Stimulated activated CD8-positive, alpha-beta memory T cell treated with anti-CD3 and anti-CD28 coated beads, Interleukin-4, amount 100 ng/mL, for 48 hours (primary cell): ENCODE results near the gene TTC19.
"Not testable (repeated sequence)": the region's sequence is repeated elsewhere in the genome, so short reads cannot be mapped to it uniquely, and the experiment has no call there.

Source experiments
- DNase-seq: peaks from one replicate; pipeline ENCODE4 v3.0.0-alpha.2; 2020

The TTC19 gene

DNA sequence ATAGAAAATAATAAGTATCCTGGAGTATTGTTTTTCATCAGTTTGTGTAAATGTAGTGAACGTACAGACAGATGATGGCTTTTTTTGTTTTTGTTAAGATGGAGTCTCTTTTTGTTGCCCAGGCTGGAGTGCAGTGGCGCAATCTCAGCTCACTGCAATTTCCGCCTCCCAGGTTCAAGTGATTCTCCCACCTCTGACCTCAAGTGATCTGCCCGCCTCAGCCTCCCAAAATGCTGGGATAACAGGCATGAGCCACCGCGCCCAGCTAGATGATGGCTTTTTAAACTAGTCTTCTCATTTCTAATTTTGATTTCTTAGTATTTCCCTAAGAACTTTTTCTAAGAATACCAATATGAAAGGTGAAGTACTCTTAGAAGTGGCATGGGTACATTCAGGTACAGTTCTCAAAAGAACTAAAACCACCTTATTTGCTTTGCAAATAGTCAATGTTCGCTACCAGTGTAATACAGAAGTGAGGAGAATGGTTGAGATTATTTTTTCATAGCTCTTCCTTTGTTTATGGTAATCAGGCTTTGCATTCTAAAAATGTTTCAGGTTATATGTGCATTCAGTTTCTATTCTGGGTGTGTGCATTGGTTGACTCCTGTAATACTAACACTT, 34.2 kb downstream of the TTC19 start:
- DNase-seq: no peak

DNA sequence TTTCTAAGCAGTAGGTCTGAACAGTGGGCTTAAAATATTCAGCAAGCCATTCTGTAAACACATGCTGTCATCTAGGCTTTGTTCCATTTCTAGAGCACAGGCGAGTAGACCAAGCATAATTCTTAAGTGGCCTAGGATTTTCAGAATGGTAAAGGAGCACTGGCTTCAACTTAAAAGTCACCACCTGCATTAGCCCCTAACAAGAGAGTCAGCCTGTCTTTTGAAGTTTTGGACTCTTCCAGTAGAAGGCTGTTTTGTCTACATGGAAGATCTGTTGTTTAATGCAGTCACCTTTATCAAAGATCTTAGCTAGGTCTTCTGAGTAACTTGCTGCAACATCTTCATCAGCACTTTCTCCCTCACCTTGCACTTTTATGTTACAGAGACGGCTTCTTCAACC, 36.6 kb downstream of the TTC19 start:
- no peak for DNase-seq

DNA sequence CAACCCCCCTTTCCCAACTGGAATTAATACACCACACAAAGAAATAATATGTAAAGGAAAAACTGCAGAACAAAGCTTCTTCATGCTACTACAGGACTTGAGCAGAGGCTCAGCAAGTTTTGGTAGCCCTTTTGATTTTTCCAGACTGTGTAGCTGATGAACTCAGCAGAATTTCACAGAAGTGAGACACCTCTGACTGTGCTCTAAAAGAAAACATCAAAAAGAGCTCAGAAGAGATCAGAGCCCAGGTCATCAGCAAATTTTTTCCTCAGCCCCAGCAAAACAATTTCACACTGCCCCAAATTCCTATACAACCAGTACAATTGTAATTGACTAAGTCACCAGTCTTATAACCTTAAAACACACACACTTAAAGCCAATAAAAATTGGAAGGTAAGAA, 38.0 kb downstream of the TTC19 start:
- no peak for DNase-seq

DNA sequence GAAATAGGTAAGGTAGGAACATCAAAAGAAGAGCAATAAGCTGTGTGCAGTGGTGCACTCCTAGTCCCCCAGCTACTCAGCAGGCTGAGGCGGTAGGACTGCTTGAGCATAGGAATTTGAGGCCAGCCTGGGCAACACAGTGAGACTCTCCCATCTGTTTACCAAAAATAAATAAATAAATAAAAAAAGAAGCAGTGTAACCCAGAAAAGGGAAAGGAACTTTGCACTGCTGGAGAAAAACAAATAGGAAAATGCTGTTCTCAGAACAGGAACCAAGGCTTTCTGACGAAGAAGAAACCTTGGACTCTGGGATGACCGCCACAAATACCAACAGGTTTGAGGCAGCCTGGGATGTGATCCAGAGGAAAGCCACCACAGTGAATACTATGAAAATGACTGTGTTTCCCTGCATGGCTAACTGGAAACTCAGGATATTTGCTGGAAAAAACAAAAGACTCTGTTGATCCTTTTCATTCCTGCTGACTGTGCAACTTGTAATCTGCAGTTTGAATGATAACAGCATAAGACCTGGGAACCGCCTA, 41.2 kb downstream of the TTC19 start:
- DNase-seq: no peak

DNA sequence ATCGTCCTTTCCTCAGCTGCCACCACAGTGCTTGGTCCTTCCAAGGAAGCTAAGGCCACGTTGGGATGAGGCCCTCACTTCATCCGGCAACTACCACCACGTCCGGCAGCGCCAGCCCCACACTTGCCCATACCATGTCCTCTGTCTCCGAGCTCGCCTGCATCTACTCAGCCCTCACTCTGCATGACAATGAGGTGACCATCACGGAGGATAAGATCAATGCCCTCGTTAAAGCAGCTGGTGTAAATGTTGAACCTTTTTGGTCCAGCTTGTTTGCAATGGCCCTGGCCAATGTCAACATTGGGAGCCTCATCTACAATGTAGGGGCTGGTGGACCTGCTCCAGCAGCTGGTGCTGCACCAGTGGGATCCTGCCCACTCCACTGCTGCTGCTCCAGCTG, 44.9 kb downstream of the TTC19 start:
- no peak for DNase-seq

DNA sequence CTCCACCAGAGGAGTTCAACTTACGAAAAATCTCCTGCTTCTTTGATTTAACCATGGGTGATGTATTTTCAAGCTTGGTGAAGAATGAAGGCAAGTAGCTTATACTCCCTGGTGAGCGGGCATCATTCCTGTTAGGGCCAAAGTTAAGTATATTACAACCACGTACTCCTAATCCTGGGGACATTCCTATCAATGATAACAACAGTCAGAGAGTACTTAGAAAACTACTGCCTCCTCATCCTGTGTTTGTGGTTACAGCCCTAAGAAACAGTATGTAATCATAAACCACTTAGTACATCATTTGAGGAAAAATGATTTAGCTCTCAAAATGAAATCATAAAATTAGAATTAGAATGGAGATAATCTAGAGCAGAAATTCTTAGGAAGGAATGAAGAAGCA, 47.3 kb downstream of the TTC19 start:
- no peak for DNase-seq

DNA sequence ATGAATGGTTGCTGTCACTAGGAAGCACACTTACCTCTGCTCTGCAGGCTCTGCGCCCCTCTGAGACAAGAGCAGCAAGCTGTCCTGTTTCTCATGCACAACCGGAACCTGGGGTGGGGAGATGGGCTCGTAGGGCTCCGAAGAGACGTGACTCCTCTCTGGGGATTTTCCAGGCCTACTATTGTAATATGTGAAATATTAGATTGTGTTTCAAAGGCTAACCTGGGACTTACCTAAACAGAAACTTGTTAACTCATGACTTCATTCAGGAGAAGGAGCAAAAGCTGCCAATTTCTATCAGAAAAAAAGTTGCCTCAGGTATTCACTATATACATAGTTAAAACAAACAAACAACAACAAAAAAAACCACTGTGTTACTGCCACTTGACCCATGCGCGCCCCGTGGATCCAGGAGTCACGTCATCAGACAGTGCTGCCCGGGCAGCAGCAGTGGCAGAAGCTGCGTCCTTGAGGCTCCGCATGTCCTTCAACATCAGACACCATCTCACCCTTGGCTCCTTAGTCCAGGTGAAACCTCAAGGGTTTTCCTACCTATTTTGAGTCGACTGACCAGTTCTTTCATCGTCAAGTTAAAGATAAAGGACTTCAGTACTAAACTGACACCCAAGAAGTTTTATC, 49.3 kb downstream of the TTC19 start:
- no peak for DNase-seq

DNA sequence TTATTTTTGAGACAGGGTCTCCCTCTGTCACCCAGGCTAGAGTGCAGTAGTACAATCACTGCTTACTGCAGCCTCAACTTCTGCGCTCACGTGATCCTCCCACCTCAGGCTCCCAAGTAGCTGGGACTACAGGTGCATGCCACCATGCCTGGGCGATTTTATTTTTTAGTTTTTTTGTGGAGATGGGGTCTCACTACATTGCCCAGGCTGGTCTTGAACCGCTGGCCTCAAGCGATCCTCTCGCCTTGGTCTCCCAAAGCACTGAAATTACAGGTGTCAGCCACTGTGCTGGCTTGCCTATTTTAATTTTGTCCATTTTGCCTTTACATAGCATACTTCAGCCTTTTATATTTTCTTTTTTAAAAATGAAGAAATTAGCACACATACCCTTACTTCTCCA, 51.2 kb downstream of the TTC19 start:
- no peak for DNase-seq

DNA sequence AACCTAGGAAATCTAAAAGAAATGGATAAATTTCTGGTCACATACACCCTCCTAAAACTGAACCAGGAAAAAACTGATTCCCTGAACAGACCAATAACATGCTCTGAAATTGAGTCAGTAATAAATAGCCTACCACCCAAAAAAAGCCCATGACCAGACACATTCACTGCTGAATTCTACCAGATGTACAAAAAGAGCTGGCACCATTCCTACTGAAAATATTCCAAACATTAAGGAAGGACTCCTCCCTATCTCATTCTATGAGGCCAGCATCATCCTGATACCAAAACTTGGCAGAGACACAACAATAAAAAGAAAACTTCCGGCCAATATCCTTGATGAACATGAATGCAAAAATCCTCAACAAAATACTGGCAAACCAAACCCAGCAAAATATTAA, 52.9 kb downstream of the TTC19 start:
- DNase-seq: no peak

DNA sequence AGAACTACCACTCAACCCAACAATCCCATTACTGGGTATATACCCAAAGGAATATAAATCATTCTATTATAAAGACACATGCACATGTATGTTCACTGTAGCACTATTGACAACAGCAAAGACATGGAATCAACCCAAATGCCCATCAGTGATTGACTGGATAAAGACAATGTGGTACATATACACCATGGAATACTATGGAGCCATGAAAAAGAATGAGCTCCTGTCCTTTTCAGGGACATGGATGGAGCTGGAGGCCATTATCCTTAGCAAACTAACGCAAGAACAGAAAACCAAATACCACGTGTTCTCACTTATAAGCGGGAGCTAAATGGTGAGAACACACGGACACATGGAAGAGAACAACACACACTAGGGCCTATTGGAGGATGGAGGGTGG, 55.5 kb downstream of the TTC19 start:
- not testable (repeated sequence) for DNase-seq

DNA sequence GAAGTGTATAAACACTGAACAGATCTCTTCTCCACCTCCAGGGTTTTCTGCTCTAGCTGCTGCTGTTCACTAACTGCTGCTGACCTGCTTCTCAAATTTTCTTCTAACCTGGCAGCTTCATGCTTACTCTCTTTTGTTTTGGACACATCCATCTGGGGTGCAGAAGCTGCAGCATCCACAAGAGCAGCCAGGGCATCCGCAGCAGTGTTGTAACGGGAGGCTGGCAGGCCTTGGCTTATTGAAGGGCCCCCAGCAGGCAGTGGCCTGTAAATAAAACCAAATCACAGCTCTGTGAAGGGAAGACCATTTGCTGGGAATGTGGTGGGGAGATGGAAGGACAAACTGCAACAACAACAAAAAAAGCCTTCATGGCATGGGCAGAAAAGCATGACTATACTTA, 62.0 kb downstream of the TTC19 start:
- no peak for DNase-seq

DNA sequence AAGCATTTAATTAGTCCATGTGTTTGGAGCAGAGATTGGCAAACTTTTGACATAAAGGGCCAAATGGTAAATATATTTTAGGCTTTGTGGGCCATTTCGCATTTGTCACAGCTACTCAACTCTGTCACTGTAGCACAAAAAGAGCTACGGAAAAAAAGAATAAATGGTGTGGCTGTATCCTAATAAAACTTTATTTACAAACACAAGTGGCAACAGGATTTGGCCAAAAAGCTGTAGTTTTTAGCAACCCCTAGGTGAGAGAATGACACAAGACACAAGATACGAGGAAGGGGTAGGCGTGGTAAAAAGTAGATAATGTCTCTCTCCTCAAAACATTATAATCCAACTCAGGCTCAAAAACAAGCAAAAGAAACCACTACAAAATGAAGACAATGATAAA, 66.5 kb downstream of the TTC19 start:
- no peak for DNase-seq

DNA sequence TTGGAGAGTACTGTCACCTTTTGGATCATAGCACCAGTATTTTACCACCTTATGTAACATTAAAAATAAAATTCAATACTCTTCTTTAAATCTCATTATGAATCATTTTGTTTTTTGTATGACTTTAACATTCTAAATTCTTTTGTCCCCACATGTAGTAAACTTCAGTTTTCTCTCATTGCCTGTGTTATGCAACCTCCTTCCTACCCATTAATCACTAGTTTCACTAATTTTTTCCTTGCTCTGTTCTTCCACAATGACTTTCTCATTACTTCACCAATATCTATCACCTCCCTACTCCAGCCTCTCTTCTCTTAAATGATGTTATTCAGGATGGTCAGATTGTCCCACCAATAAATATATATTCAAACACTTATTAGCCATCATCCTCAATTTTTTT, 68.7 kb downstream of the TTC19 start:
- DNase-seq: no peak

DNA sequence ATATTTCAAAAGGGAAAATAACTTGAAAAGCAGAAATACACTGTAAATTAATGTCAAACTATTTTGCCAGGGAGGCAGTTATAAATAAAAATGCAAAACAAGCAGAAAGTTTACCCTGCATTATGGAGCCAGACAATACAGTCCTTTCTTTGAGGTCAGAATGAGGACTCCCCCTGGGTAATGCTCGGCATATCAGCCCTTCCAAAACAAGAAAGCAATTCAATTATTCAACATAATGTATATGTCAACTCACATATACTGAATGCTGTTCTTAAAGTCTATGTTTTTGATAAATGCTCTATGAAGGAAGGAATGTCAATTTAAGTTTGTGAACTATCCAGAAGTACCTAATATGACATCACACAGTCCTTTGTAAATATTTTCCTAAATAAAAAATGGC, 72.4 kb downstream of the TTC19 start:
- no peak for DNase-seq

DNA sequence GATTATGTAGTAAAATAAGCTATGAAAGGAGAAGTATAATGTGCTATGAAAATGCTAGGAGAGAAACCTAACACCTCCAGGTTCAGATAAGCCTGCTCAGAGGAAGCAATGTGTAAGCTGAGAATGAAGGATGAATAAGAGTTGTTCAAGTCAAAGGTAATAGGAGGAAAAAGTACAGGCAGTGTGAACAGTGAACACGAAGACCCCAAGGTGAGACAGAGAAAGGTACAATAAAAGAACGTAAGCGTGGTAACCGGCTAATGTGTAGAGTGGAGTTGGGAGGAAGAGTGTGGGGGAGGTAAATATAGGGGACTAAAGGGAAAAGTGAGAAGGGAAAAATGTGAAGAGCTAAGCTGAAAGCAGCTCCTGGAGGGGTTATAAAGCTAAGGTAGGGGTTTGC, 74.2 kb downstream of the TTC19 start:
- DNase-seq: no peak

DNA sequence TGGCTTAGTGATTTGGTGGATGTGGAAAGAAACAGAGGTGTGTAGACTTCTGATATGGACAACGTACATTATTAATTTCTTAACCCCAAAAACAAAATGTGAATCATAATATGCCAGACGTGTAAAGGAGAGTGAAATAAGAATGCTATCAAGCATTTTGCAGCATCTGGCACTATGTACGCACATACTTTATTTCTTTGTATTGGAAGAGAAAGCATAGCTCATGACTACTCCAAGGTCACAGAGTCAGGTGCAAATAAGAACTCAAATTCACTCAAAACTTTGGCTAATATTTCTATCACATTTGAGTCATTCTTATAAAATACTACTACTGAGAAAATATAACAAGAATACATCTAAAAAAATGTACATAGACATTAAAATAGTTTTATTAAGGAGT, 74.8 kb downstream of the TTC19 start:
- DNase-seq: no peak

DNA sequence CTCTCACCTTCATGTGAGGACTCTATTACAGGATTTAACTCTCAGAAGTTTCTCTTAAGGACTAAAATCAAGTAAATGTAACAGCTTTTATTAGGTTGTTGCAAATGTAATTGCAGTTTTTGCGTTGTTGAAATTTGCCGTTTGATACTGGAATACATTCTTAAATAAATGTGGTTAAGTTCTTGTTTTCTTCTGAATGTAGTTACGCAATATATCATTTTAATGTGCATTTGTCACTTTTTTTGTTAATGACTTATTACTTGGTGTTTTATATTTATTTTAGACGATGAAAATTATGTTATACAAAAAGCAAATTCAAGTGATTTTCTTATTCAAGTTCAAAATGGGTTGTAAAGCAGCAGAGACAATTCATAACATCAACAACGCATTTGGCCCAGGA, 76.3 kb downstream of the TTC19 start:
- no peak for DNase-seq
